NCI-H146 (cell line): ENCODE results near the gene KIF11.

Experiments used
- DNase-seq: peaks from one replicate; lab custom pipeline; 2025; lab: John Stamatoyannopoulos, UW

Gene KIF11

GRCh38 chr10:92681306-92681834 is 88.4 kb downstream of the KIF11 start:
- DNase-seq, result no peak

DNA sequence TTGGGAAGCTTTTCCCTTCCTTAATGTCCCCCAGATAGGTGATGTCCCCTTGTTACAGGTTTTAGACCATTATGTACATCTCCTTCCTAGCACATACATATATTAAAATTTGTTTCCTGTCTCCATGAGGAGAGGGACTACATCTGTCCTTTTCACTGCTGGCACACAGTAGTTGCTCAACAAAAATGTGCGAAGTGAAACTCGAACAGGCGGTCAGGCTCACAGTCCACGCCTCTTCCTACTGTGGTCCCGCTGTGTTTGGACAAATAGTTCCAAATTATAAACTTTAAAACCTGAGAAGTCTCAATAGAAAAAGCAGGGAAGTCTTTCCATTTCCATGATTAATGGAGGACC is 95.6 kb downstream of the KIF11 start:
- DNase-seq, result no peak

GRCh38 chr10:92688927-92689662 is 96.2 kb downstream of the KIF11 start:
- no peak for DNase-seq

DNA sequence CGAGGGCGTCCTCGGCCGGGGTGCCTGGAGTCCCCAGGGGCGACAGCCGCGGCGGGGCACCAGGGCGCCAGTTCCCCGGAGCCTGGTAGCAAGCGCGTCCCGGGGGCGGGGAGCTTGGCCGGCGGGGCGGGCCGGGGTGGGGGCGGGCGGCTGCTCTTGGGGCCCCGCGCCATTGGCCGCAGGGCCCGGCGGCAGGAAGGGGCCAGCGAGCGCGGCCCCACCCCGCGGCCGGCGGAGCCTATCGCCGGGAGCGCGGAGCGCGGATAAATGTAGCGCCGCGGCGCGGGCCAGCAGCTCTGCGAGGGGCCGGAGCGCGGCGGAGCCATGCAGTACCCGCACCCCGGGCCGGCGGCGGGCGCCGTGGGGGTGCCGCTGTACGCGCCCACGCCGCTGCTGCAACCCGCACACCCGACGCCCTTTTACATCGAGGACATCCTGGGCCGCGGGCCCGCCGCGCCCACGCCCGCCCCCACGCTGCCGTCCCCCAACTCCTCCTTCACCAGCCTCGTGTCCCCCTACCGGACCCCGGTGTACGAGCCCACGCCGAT is 96.8 kb downstream of the KIF11 start, which contains the start of gene HHEX:
Gene HHEX (plus strand): TSS at position 293 of the 548 bp plus-strand sequence. CDS start 32 bp downstream, at position 325.
- peak; percentile 52 for DNase-seq

DNA sequence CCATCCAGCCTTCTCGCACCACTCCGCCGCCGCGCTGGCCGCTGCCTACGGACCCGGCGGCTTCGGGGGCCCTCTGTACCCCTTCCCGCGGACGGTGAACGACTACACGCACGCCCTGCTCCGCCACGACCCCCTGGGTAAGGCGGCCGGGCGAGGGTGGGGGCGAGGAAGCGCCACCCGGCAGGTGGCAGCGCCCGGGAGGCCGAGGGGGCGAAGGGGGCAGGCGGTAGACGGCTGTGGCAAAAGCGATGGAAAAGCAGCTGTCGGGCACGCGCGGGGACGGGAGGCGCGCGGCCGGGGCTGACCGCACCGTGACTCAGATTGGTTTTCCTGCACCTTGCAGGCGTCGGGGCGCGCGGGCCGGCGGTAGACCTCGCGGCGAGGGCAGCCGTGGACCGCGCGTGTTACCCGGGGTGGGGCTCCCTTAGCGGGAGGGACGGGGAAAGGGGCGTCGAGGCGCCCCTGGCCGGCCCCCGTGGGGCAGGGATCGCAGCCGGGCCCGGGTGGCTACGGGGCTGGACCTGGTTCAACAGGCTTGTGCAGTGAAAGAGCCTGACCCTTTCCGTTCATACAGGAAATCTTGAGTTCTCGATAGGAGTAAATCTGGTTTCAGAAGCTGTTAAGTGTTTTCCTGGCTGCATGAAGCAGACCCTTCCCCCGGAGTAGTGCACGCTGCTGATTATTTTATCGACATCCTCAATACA is 97.4 kb downstream of the KIF11 start:
- DNase-seq, result peak; percentile 40

DNA sequence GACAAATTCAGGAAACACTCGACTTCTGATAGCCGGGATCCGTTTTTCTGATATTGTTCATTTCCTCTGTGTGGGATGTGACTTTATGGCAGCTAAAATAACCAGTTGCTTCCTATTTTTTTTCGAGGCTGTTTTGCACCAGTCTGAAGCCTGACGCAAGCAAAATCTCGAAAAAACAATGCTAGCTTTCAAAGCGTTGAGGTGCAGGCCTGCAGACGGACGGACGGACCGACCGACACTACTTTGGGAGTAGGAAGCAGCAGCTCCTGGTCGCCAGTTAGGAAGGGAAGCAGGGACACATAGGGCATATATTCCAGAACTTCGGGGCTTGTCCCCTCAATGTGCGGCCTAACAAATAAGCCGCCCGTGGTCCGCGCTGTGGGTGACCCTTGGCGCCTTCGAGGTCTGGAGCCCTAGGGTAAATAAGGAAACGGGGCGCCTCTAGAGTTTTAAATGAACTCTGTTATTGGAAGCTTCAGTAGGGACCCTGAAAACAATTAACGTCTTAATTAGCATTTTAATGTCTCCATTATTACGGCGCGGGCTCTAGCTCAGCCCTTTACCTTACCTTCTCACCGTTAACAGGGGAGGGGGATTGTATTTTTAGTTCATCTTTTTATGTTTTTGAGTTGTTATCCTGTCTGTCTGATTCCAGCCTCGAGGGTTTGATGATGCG is 98.1 kb downstream of the KIF11 start:
- no peak for DNase-seq

- no peak for DNase-seq
Observed at GRCh38 chr10:92691591-92692079, 98.7 kb downstream of the KIF11 start.

- DNase-seq, result no peak
Observed at GRCh38 chr10:92692080-92692671, 99.2 kb downstream of the KIF11 start.

- DNase-seq, result peak; percentile 63
Observed at GRCh38 chr10:92692697-92693533, 100.0 kb downstream of the KIF11 start.

- DNase-seq, result no peak
Observed at GRCh38 chr10:92693534-92693893, 100.6 kb downstream of the KIF11 start.

DNA sequence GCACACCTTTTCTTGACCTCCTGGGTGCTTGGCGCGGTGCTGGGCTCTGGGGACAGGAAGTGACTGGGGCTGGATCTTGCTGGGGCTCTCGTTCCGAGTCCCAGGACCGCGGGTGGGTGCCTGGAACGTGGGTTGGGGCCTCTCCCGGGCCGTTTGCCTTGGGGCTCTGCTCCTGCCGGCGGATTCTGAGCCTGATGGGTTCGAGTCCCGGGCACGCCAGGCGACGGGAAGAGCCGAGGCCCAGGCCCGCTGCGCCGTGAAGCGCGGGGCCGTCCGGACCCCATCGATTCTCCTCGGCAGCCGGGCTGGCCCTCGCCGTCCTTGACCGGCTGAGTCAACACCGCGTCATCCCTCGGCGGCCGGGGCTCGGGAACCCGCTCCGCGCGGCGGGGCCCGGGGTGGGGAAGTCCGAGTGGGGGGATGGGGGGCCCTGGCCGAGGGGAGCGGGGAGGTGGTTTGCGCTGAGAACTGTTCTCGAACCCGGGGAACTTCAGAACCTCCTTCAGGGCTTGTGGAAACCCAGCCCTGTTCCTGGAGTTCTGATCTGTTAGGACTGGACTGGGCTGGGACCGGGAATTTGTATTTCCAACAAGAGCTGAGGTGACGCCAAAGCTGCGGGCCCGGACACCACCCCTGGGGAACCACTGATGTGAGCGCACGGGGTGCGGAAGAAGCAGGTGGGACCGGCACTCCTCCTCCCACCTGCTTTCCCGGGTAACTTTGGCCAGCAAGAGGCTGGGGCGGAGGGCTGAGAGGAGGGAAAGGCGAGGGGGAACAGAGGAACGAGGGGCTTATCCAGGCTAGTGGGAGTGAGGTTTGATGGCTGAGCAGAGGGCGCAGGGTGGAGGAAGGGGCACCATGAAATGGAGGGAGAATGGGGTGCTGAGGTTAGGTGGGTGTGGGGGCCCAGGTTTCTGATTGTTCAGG is 103.0 kb downstream of the KIF11 start:
- DNase-seq, result no peak

DNA sequence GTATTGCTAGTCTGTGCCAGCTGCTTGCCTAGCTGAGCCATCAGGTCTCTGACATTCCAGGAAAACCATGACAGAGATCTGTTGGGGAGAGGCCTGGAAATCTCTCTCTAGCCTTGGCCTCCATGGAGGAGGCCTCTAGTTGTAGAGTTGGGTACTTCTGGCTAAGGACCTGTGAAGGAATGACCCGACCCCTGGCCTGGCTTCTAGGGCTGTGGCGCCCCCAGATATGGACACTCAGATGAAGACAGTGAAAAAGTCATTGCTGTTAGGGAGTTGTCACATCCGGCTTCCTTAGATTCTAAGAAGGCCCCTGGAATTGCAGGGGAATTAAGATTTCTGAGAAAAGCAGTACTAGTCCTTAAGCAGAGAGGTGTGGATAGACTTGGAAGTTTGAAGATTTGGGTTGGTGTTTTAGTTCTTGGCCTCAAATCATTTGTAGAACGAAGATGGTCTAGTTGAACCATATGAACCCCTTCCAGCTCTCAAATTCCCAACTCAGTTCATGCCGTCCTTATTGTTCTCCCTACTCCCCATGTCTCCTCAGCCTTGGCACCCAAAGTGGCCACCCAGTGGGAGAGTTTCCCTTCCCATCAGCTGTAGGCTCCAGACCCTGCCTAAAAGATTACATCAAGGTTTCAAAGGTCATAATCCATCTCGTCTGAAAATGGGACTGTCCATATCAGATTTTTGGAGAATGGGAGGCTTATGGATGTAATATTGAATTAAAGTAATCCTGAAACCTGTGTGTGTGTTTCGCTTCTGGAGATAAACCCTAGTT is 103.9 kb downstream of the KIF11 start:
- no peak for DNase-seq

- no peak for DNase-seq
Observed at GRCh38 chr10:92697663-92698511, 105.0 kb downstream of the KIF11 start.

GRCh38 chr10:92699193-92699517 is 106.2 kb downstream of the KIF11 start:
- no peak for DNase-seq

DNA sequence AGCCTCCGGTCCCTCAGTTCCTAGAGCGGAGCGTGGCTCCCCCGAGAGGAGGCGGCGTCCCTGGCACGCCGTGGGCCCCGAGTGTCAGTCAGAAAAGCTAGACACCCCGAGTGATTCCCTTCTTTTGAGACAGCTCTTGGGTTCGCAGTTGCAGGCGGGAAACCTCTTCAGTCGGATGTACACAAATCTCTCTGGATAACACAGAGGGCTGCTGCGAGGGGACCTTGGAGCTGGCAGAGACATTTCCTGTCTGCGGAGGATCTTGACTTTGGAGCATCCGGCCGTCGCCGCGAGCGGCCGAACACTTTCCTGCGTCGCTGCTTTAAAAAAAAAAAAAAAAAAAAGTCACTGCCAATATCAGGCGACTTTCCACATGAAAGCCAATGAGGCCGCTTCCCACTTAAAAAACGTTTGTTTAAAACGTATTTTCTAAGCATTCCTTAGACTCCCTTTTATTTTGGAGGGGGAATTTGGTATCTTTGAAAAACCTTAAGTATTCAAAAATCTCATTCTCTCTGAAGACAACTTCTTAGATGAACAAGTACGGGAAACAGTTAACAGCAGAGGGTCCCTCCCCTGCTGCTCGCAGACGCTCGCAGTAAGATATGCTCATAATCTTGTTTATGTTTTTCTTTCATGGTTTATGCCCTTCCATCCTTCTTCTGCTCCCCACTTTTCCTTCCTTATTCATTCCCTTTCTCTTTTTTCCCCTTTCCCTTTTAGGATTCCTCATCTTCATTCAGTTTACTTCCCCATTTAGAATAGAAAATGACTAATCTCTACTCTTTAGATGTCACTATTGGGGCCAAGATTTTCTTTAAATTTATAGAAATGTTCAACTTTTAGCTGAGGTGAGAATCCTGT is 106.8 kb downstream of the KIF11 start:
- DNase-seq, result peak; percentile 65

GRCh38 chr10:92702301-92702916 is 109.5 kb downstream of the KIF11 start:
- DNase-seq, result no peak
